HG03097 (cell line): ENCODE data around the gene ZGLP1.

Experiments used
- ATAC-seq: cut with Tn5 transposase; IDR thresholded peaks from one replicate; pipeline ENCODE4 v1.9.1; 2021; ENCODE audit not compliant: unreplicated experiment, low FRiP score

ZGLP1 gene

GRCh38 chr19:10256551-10256950 is 53.1 kb downstream of the ZGLP1 start:
- no peak for ATAC-seq

GRCh38 chr19:10255358-10255757 is 54.3 kb downstream of the ZGLP1 start:
- no peak for ATAC-seq
